Skeletal muscle tissue (tissue), 4 donors: ENCODE results near the gene KMT2E. TPM values are rescaled to one million over a fixed set of nuclear protein-coding genes. Genes with fewer than 3 reads are reported as not detected.

Experiments used
- H3K27ac ChIP-seq: one replicate; pipeline ENCODE4 v1.7.0; 2013; ENCODE audit warnings: mild to moderate bottlenecking, low read depth, low read length, inconsistent platforms
- H3K27me3 ChIP-seq, 3 donors: one replicate each; pipeline ENCODE4 v1.7.0; 2013; ENCODE audit warnings: low read length in 3 of 3; ENCODE audit not compliant: control insufficient read depth in 3 of 3, insufficient read depth in 3 of 3
- H3K36me3 ChIP-seq, 3 donors: one replicate each; pipeline ENCODE4 v1.7.0; 2013; ENCODE audit warnings: low read length in 3 of 3; ENCODE audit not compliant: control insufficient read depth in 3 of 3, insufficient read depth in 3 of 3
- H3K4me1 ChIP-seq, 3 donors: one replicate each; pipeline ENCODE4 v1.7.0; 2013; ENCODE audit warnings: low read length in 3 of 3, mild to moderate bottlenecking in 3 of 3; ENCODE audit not compliant: control insufficient read depth in 3 of 3, insufficient read depth in 3 of 3
- H3K4me3 ChIP-seq, 3 donors: one replicate each; pipeline ENCODE4 v1.7.0; 2013; ENCODE audit warnings: low read length in 3 of 3
- H3K9ac ChIP-seq, 3 donors: one replicate each; pipeline ENCODE4 v1.7.0; 2013; ENCODE audit warnings: low read length in 3 of 3, mild to moderate bottlenecking in 3 of 3, moderate library complexity in 2 of 3, low read depth in 1 of 3
- H3K9me3 ChIP-seq, 3 donors: one replicate each; pipeline ENCODE4 v1.7.0; 2013; ENCODE audit warnings: low read length in 3 of 3; ENCODE audit not compliant: control insufficient read depth in 3 of 3
- total RNA-seq: library from RNA; depleted of rRNA; stranded (reverse); fragments of >200 nt; gene quantifications from one replicate; pipeline ENCODE4 v1.2.3, GENCODE V29; 2014
- donor health status: Osteomylitis.

KMT2E gene
- total RNA-seq, 1 donor from 2014 or later = 59.0 TPM

- Histone ChIP-seq H3K4me1 (peaks cover 0 to 2% (median 0%) of the 10 kb centered on the region in 3 donors), H3K36me3 (peaks cover 30 to 56% (median 56%) of the 10 kb centered on the region in 3 donors), H3K27ac (no peak overlapping the region), H3K9ac (no peak overlapping the region), H3K27me3 (no peaks in the 10 kb centered on the region), H3K4me3 (no peak overlapping the region), H3K9me3 (no peaks in the 10 kb centered on the region)
These were observed 98.7 kb downstream of the KMT2E start for GRCh38 chr7:105112440-105113418.

GRCh38 chr7:105118612-105119600, 104.9 kb downstream of the KMT2E start:
- Histone ChIP-seq H3K4me1 (no peaks in the 10 kb centered on the region), H3K36me3 (peaks cover under 1 to 22% (median 16%) of the 10 kb centered on the region in 3 donors), H3K9me3 (no peaks in the 10 kb centered on the region)

GRCh38 chr7:105122619-105123018, 108.6 kb downstream of the KMT2E start:
- Histone ChIP-seq H3K4me3 (no peak overlapping the region), H3K4me1 (peaks cover 7 to 10% (median 10%) of the 10 kb centered on the region in 3 donors), H3K27me3 (no peaks in the 10 kb centered on the region), H3K27ac (no peak overlapping the region), H3K36me3 (peaks cover 4 to 22% (median 18%) of the 10 kb centered on the region in 3 donors), H3K9me3 (no peaks in the 10 kb centered on the region), H3K9ac (no peak overlapping the region)

More at GRCh38 chr7:105118612-105119600, 104.9 kb downstream of the KMT2E start:
- Histone ChIP-seq H3K27me3 (no peaks in the 10 kb centered on the region), H3K27ac (no peak overlapping the region), H3K9ac (no peak overlapping the region), H3K4me3 (no peak overlapping the region)

- Histone ChIP-seq H3K27me3 (no peaks in the 10 kb centered on the region), H3K4me3 (no peak overlapping the region), H3K27ac (no peak overlapping the region), H3K4me1 (peaks cover 8 to 15% (median 10%) of the 10 kb centered on the region in 3 donors), H3K9ac (no peak overlapping the region), H3K9me3 (no peaks in the 10 kb centered on the region), H3K36me3 (peaks cover 4 to 18% (median 9%) of the 10 kb centered on the region in 3 donors)
These were observed 111.7 kb downstream of the KMT2E start for GRCh38 chr7:105125745-105126144.

GRCh38 chr7:105126436-105126975, 112.5 kb downstream of the KMT2E start:
- Histone ChIP-seq H3K9me3 (no peaks in the 10 kb centered on the region), H3K4me3 (no peak overlapping the region), H3K36me3 (peaks cover 4 to 18% (median 9%) of the 10 kb centered on the region in 3 donors), H3K27ac (peak overlapping the region; percentile 32), H3K4me1 (peaks cover 8 to 15% (median 10%) of the 10 kb centered on the region in 3 donors), H3K27me3 (no peaks in the 10 kb centered on the region), H3K9ac (no peak overlapping the region)

- Histone ChIP-seq H3K9ac (no peak overlapping the region), H3K27me3 (no peaks in the 10 kb centered on the region), H3K27ac (peak overlapping the region; percentile 28), H3K36me3 (peaks cover 9 to 20% (median 14%) of the 10 kb centered on the region in 3 donors), H3K4me3 (no peak overlapping the region), H3K4me1 (peaks cover 8 to 15% (median 10%) of the 10 kb centered on the region in 3 donors), H3K9me3 (no peaks in the 10 kb centered on the region)
These were observed 113.2 kb downstream of the KMT2E start for GRCh38 chr7:105127179-105127578.

GRCh38 chr7:105130048-105130447, 116.0 kb downstream of the KMT2E start:
- Histone ChIP-seq H3K9me3 (no peaks in the 10 kb centered on the region), H3K27ac (no peak overlapping the region), H3K9ac (no peak overlapping the region), H3K4me3 (no peak overlapping the region), H3K27me3 (no peaks in the 10 kb centered on the region), H3K4me1 (peaks cover 8 to 15% (median 10%) of the 10 kb centered on the region in 3 donors), H3K36me3 (peaks cover 14 to 26% (median 21%) of the 10 kb centered on the region in 3 donors)

- H3K36me3 ChIP-seq = peaks cover 14 to 24% (median 21%) of the 10 kb centered on the region in 3 donors
- no peak overlapping the region for H3K9ac ChIP-seq
- H3K4me3 ChIP-seq = no peak overlapping the region
- no peak overlapping the region for H3K27ac ChIP-seq
- H3K9me3 ChIP-seq = no peaks in the 10 kb centered on the region
- peaks cover 8 to 15% (median 10%) of the 10 kb centered on the region in 3 donors for H3K4me1 ChIP-seq
- H3K27me3 ChIP-seq = no peaks in the 10 kb centered on the region
These were observed 116.6 kb downstream of the KMT2E start for GRCh38 chr7:105130580-105130979.

- H3K9ac ChIP-seq = no peak overlapping the region
- H3K27ac ChIP-seq = no peak overlapping the region
- no peaks in the 10 kb centered on the region for H3K27me3 ChIP-seq
- peaks cover 12 to 21% (median 20%) of the 10 kb centered on the region in 3 donors for H3K36me3 ChIP-seq
- no peak overlapping the region for H3K4me3 ChIP-seq
- H3K4me1 ChIP-seq = peaks cover 8 to 15% (median 11%) of the 10 kb centered on the region in 3 donors
- no peaks in the 10 kb centered on the region for H3K9me3 ChIP-seq
These were observed 117.1 kb downstream of the KMT2E start for GRCh38 chr7:105131033-105131656.
